Measurements from ENCODE around the gene COPZ1.
"Not testable (repeated sequence)": the region's sequence is repeated elsewhere in the genome, so short reads cannot be mapped to it uniquely, and the experiment has no call there.

DNA sequence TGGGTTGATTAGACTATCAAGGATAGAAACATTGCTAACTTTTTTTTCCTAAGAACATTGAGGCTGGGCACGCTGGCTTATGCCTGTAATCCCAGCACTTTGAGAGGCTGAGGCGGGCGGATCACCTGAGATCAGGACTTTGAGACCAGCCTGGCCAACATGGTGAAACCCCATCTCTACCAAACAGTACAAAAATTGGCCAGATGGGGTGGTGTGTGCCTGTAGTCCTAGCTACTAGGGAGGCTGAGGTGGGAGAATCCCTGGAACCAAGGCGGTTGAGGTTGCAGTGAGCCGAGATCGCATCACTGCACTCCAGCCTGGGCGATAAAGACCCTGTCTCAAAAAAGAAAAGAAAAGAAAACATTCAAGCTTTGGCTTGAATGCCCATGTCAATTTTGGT is 12.6 kb upstream of the COPZ1 start:
- TF ChIP-seq, protein P1, sequence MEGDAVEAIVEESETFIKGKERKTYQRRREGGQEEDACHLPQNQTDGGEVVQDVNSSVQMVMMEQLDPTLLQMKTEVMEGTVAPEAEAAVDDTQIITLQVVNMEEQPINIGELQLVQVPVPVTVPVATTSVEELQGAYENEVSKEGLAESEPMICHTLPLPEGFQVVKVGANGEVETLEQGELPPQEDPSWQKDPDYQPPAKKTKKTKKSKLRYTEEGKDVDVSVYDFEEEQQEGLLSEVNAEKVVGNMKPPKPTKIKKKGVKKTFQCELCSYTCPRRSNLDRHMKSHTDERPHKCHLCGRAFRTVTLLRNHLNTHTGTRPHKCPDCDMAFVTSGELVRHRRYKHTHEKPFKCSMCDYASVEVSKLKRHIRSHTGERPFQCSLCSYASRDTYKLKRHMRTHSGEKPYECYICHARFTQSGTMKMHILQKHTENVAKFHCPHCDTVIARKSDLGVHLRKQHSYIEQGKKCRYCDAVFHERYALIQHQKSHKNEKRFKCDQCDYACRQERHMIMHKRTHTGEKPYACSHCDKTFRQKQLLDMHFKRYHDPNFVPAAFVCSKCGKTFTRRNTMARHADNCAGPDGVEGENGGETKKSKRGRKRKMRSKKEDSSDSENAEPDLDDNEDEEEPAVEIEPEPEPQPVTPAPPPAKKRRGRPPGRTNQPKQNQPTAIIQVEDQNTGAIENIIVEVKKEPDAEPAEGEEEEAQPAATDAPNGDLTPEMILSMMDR (conservative IDR thresholded peaks at IDR 0.05), result not testable (repeated sequence)
- TF ChIP-seq ZFX (IDR thresholded peaks at IDR 0.05), result not testable (repeated sequence)

Measured in C4-2B (cell line).